Measurements from ENCODE around the gene DNAH2. TPM values are rescaled to one million over a fixed set of nuclear protein-coding genes. Genes with fewer than 3 reads are reported as not detected.

The DNAH2 gene
- total RNA-seq, 2 experiments from 2014 or later = not detected

- no peak overlapping the region for H3K27ac ChIP-seq (ENCODE audit: low read depth, low read length, poor library complexity, severe bottlenecking)
- no TSS peak for BruUV-seq (replicated peaks)
- DNase-seq (ENCODE audit: low spot score) = no peak
- no peaks in the 10 kb centered on the region for H3K9me3 ChIP-seq (ENCODE audit: low read length)
- TF ChIP-seq CTCF (conservative IDR thresholded peaks at IDR 0.05; ENCODE audit: low read length) (no peak), EZH2phosphoT487 (IDR thresholded peaks at IDR 0.05; ENCODE audit: borderline replicate concordance, low read depth, low read length) (no peak)
- ChIA-PET POLR2A (no interaction called here), CTCF (ENCODE audit: unreplicated experiment) (no interaction called here)
- no peaks in the 10 kb centered on the region for H3K4me1 ChIP-seq (ENCODE audit: insufficient read depth, low read length, poor library complexity, severe bottlenecking)
- no peak overlapping the region for H3K4me3 ChIP-seq (ENCODE audit: low read depth, low read length, poor library complexity, severe bottlenecking)
- H2AFZ ChIP-seq (ENCODE audit: low read length) = no peak overlapping the region
- no peaks in the 10 kb centered on the region for H3K36me3 ChIP-seq (ENCODE audit: insufficient read depth, low read length)
- intact Hi-C loops (cut with micrococcal nuclease; ENCODE audit: unreplicated experiment) = no loop called here
- H4K20me1 ChIP-seq (ENCODE audit: insufficient read depth, low read length) = no peaks in the 10 kb centered on the region
- no peaks in the 10 kb centered on the region for H3K9me2 ChIP-seq (ENCODE audit: insufficient read depth, low read length)
- no peaks in the 10 kb centered on the region for H3K79me2 ChIP-seq (ENCODE audit: insufficient read depth, low read depth, low read length)
- no peak overlapping the region for H3K4me2 ChIP-seq (ENCODE audit: low read length)
These were observed 15.5 kb downstream of the DNAH2 start for GRCh38 chr17:7732981-7733539.

- CTCF ChIA-PET (ENCODE audit: unreplicated experiment) = no interaction called here
These were observed 20.1 kb downstream of the DNAH2 start for GRCh38 chr17:7737601-7738000.

More at GRCh38 chr17:7737601-7738000, 20.1 kb downstream of the DNAH2 start:
- no peak for TF ChIP-seq EZH2phosphoT487 (IDR thresholded peaks at IDR 0.05; ENCODE audit: borderline replicate concordance, low read depth, low read length)
- no peak for TF ChIP-seq CTCF (conservative IDR thresholded peaks at IDR 0.05; ENCODE audit: low read length)
- Histone ChIP-seq H3K4me1 (ENCODE audit: insufficient read depth, low read length, poor library complexity, severe bottlenecking) (no peaks in the 10 kb centered on the region), H3K9me3 (ENCODE audit: low read length) (no peaks in the 10 kb centered on the region), H3K4me3 (ENCODE audit: low read depth, low read length, poor library complexity, severe bottlenecking) (no peak overlapping the region), H3K36me3 (ENCODE audit: insufficient read depth, low read length) (no peaks in the 10 kb centered on the region), H4K20me1 (ENCODE audit: insufficient read depth, low read length) (no peaks in the 10 kb centered on the region), H3K27ac (ENCODE audit: low read depth, low read length, poor library complexity, severe bottlenecking) (no peak overlapping the region), H3K9me2 (ENCODE audit: insufficient read depth, low read length) (no peaks in the 10 kb centered on the region), H3K4me2 (ENCODE audit: low read length) (no peak overlapping the region), H3K79me2 (ENCODE audit: insufficient read depth, low read depth, low read length) (no peaks in the 10 kb centered on the region), H2AFZ (ENCODE audit: low read length) (no peak overlapping the region)
- intact Hi-C loops (cut with micrococcal nuclease; ENCODE audit: unreplicated experiment) = no loop called here
- DNase-seq (ENCODE audit: low spot score) = no peak
- POLR2A ChIA-PET = interaction anchor here (0.6 kb wide), 1 partner anchor 25 kb away, joined by 5 read pairs; no protein-coding TSS in a partner anchor
- no TSS peak for BruUV-seq (replicated peaks)
